Measurements from ENCODE around the gene VPS16. TPM values are rescaled to one million over a fixed set of nuclear protein-coding genes. Genes with fewer than 3 reads are reported as not detected.

VPS16 gene
- total and polyA plus RNA-seq, 2 of the 13 experiments (the other 11 are each of a cell fraction or from before 2014, with no cell fraction given), result 34.2 to 35.4 TPM

- TF ChIP-seq, protein P1, sequence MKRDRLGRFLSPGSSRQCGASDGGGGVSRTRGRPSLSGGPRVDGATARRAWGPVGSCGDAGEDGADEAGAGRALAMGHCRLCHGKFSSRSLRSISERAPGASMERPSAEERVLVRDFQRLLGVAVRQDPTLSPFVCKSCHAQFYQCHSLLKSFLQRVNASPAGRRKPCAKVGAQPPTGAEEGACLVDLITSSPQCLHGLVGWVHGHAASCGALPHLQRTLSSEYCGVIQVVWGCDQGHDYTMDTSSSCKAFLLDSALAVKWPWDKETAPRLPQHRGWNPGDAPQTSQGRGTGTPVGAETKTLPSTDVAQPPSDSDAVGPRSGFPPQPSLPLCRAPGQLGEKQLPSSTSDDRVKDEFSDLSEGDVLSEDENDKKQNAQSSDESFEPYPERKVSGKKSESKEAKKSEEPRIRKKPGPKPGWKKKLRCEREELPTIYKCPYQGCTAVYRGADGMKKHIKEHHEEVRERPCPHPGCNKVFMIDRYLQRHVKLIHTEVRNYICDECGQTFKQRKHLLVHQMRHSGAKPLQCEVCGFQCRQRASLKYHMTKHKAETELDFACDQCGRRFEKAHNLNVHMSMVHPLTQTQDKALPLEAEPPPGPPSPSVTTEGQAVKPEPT (CRISPR knock-in tag; IDR thresholded peaks at IDR 0.05; ENCODE audit: low read depth), result peak; percentile 93; the same call in 1 of the 2 replicates
- peak; percentile 79 for TF ChIP-seq HOXA3 (CRISPR knock-in tag; IDR thresholded peaks at IDR 0.05)
- no peak for TF ChIP-seq ZNF282 (IDR thresholded peaks at IDR 0.05; ENCODE audit: partially characterized antibody)
- no peak for TF ChIP-seq CBX1 (IDR thresholded peaks at IDR 0.05; ENCODE audit: low read depth)
- 0 out of 2 replicates have a peak, but pooled peaks have one; percentile 20 for TF ChIP-seq NR1H2 (CRISPR knock-in tag; IDR thresholded peaks at IDR 0.05; ENCODE audit: borderline replicate concordance, low read depth)
- TF ChIP-seq HNF1B (CRISPR knock-in tag; IDR thresholded peaks at IDR 0.05), result peak; percentile 41
- TF ChIP-seq ZNF619 (CRISPR knock-in tag; IDR thresholded peaks at IDR 0.05), result no peak
- TF ChIP-seq, protein P2, sequence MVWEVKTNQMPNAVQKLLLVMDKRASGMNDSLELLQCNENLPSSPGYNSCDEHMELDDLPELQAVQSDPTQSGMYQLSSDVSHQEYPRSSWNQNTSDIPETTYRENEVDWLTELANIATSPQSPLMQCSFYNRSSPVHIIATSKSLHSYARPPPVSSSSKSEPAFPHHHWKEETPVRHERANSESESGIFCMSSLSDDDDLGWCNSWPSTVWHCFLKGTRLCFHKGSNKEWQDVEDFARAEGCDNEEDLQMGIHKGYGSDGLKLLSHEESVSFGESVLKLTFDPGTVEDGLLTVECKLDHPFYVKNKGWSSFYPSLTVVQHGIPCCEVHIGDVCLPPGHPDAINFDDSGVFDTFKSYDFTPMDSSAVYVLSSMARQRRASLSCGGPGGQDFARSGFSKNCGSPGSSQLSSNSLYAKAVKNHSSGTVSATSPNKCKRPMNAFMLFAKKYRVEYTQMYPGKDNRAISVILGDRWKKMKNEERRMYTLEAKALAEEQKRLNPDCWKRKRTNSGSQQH (CRISPR knock-in tag; IDR thresholded peaks at IDR 0.05; ENCODE audit: low read depth), result no peak; the same call in 1 of the 2 replicates
- TF ChIP-seq DNMT1 (CRISPR knock-in tag; IDR thresholded peaks at IDR 0.05), result no peak
- TF ChIP-seq, protein P3, sequence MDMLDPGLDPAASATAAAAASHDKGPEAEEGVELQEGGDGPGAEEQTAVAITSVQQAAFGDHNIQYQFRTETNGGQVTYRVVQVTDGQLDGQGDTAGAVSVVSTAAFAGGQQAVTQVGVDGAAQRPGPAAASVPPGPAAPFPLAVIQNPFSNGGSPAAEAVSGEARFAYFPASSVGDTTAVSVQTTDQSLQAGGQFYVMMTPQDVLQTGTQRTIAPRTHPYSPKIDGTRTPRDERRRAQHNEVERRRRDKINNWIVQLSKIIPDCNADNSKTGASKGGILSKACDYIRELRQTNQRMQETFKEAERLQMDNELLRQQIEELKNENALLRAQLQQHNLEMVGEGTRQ (IDR thresholded peaks at IDR 0.05; ENCODE audit: low read depth, low read length), result no peak
- TF ChIP-seq, protein P3 (CRISPR knock-in tag; IDR thresholded peaks at IDR 0.05; ENCODE audit: borderline replicate concordance), result no peak
- TF ChIP-seq SSRP1 (CRISPR knock-in tag; IDR thresholded peaks at IDR 0.05), result no peak
- TF ChIP-seq ZHX2 (IDR thresholded peaks at IDR 0.05; ENCODE audit: low read depth), result 0 out of 2 replicates have a peak, but pooled peaks have one; percentile 46
- no peak for TF ChIP-seq ZHX2 (CRISPR knock-in tag; IDR thresholded peaks at IDR 0.05; ENCODE audit: borderline replicate concordance)
- TF ChIP-seq U2AF2 (IDR thresholded peaks at IDR 0.05; ENCODE audit: low read depth, low read length), result no peak
These were observed 32.0 kb downstream of the VPS16 start (continued) for GRCh38 chr20:2872459-2873009.

Measured in HepG2 (cell line).